Measurements from ENCODE around the gene NAT9. TPM values are rescaled to one million over a fixed set of nuclear protein-coding genes. Genes with fewer than 3 reads are reported as not detected.

The NAT9 gene
- total RNA-seq, 6 experiments from 2014 or later: 40.9 to 50.7 (median 46.6) TPM

GRCh38 chr17:74757502-74757901 is 18.6 kb downstream of the NAT9 start:
- H3K36me3 Mint-ChIP-seq (ENCODE audit: low read depth): peaks cover 4% of the 10 kb centered on the region; the same call in 1 of the 2 replicates
- H3K9me3 Mint-ChIP-seq: no peaks in the 10 kb centered on the region
- TF ChIP-seq, protein P1, sequence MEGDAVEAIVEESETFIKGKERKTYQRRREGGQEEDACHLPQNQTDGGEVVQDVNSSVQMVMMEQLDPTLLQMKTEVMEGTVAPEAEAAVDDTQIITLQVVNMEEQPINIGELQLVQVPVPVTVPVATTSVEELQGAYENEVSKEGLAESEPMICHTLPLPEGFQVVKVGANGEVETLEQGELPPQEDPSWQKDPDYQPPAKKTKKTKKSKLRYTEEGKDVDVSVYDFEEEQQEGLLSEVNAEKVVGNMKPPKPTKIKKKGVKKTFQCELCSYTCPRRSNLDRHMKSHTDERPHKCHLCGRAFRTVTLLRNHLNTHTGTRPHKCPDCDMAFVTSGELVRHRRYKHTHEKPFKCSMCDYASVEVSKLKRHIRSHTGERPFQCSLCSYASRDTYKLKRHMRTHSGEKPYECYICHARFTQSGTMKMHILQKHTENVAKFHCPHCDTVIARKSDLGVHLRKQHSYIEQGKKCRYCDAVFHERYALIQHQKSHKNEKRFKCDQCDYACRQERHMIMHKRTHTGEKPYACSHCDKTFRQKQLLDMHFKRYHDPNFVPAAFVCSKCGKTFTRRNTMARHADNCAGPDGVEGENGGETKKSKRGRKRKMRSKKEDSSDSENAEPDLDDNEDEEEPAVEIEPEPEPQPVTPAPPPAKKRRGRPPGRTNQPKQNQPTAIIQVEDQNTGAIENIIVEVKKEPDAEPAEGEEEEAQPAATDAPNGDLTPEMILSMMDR (IDR thresholded peaks at IDR 0.05): no peak
- no peak for DNase-seq
- H3K27ac Mint-ChIP-seq: no peak overlapping the region
- H3K4me3 Mint-ChIP-seq: no peak overlapping the region
- no peaks in the 10 kb centered on the region for H3K27me3 Mint-ChIP-seq (ENCODE audit: insufficient read depth)
- peaks cover 25% of the 10 kb centered on the region for H3K4me1 Mint-ChIP-seq (ENCODE audit: low read depth)

DNA sequence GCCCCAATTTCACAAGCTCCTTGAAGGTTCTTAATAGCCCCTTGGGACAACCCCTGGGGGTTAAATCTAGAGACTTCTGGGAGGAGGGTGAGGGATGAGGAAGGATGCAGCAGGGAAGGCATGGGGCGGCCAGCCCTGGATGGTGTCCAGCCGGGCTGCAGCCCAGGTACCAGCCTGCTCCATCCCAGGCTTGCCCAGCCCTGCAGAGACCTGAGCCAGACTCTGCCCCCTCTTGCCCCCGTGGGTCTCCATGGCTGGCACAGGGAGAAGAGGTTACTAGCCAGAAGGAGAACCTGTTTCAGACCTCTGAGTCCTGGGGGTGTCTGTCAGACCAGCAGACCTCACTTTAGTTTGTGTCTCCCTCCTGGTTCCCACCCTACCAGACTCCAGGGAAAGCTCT is 19.3 kb downstream of the NAT9 start:
- Mint-ChIP-seq H3K27ac (no peak overlapping the region), H3K27me3 (ENCODE audit: insufficient read depth) (peaks cover 1% of the 10 kb centered on the region; the same call in 1 of the 2 replicates), H3K9me3 (no peaks in the 10 kb centered on the region), H3K36me3 (ENCODE audit: low read depth) (peaks cover 5% of the 10 kb centered on the region; the same call in 1 of the 2 replicates), H3K4me1 (ENCODE audit: low read depth) (peaks cover 25% of the 10 kb centered on the region), H3K4me3 (no peak overlapping the region)
- DNase-seq: no peak
- TF ChIP-seq, protein P1 (IDR thresholded peaks at IDR 0.05): no peak

DNA sequence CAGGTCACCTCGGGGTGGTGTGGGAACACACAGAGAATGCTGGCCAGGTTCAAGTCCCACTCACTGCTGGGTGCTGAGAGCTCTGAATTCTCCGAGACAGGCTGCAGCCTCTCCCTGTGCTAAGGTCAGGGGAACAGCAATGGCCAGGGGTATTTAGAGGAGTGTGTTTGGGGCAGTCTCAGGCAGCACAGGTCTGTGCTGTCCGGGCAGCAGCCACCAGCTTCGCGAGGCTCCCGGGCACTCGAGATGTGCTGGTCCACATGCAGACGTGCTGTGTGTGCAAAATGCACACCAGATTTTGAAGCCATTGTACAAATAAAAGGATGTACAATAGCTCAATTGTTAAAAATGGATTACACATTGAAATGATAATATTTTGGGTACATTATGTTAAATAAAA is 20.6 kb downstream of the NAT9 start:
- Mint-ChIP-seq H3K27me3 (ENCODE audit: insufficient read depth) (peaks cover 1% of the 10 kb centered on the region; the same call in 1 of the 2 replicates), H3K4me3 (no peak overlapping the region), H3K36me3 (ENCODE audit: low read depth) (peaks cover 5% of the 10 kb centered on the region; the same call in 1 of the 2 replicates), H3K27ac (no peak overlapping the region), H3K4me1 (ENCODE audit: low read depth) (peaks cover 29% of the 10 kb centered on the region), H3K9me3 (no peaks in the 10 kb centered on the region)
- TF ChIP-seq, protein P1 (IDR thresholded peaks at IDR 0.05): no peak
- no peak for DNase-seq

GRCh38 chr17:74754832-74755231 is 21.3 kb downstream of the NAT9 start:
- Mint-ChIP-seq H3K36me3 (ENCODE audit: low read depth) (peaks cover 5% of the 10 kb centered on the region; the same call in 1 of the 2 replicates), H3K4me1 (ENCODE audit: low read depth) (peaks cover 31% of the 10 kb centered on the region), H3K27ac (no peak overlapping the region), H3K4me3 (no peak overlapping the region), H3K27me3 (ENCODE audit: insufficient read depth) (peaks cover 3% of the 10 kb centered on the region), H3K9me3 (no peaks in the 10 kb centered on the region)
- TF ChIP-seq, protein P1 (IDR thresholded peaks at IDR 0.05): no peak
- no peak for DNase-seq

GRCh38 chr17:74752822-74753401 is 23.2 kb downstream of the NAT9 start:
- no peak overlapping the region for H3K4me3 Mint-ChIP-seq
- H3K36me3 Mint-ChIP-seq (ENCODE audit: low read depth): peaks cover 5% of the 10 kb centered on the region; the same call in 1 of the 2 replicates
- DNase-seq: no peak
- H3K4me1 Mint-ChIP-seq (ENCODE audit: low read depth): peaks cover 25% of the 10 kb centered on the region
- peaks cover 3% of the 10 kb centered on the region for H3K27me3 Mint-ChIP-seq (ENCODE audit: insufficient read depth)
- H3K27ac Mint-ChIP-seq: no peak overlapping the region
- TF ChIP-seq, protein P1 (IDR thresholded peaks at IDR 0.05): no peak
- H3K9me3 Mint-ChIP-seq: no peaks in the 10 kb centered on the region
